K562 (cell line): ENCODE results near the gene CMAS. TPM values are rescaled to one million over a fixed set of nuclear protein-coding genes. Genes with fewer than 3 reads are reported as not detected.

ENCODE experiments used
- ATAC-seq: fragments of 200-7000 bp; cut with Tn5 transposase; 3 replicates; pipeline ENCODE4 v1.9.1; 2020; ENCODE audit warnings: moderate library complexity
- BruUV-seq: library from RNA; stranded (reverse); fragments of 400-500 nt; replicated peaks from 2 replicates; lab custom pipeline; 2021; lab: Mats Ljungman, UMichigan
- CTCF ChIA-PET: fragments of 300-600 bp; formaldehyde crosslinking; extraction: SDS; loops from one replicate; lab custom pipeline; 2021; ENCODE audit warnings: low intra/inter-chr PET ratio; lab: Yijun Ruan, JAX
- POLR2A ChIA-PET: fragments of 300-600, 350-650 bp; sonication (Branson Sonifier 250); formaldehyde crosslinking; extraction: SDS; loops from one replicate; lab custom pipeline; 2021; ENCODE audit warnings: antibody characterized with exemption, inconsistent platforms; lab: Yijun Ruan, JAX
- DNase-seq, 4 experiments: peaks; one replicate each; pipeline versions ENCODE4 v3.0.0 to v3.0.0-alpha.2; 2011 to 2018; ENCODE audit warnings: low spot score in 3 of 4, mixed read lengths in 3 of 4; ENCODE audit errors: extremely low read depth in 1 of 4
- FAIRE-seq: peaks from 2 replicates; lab custom pipeline; 2011; peaks lifted over from hg19 to GRCh38; lab: Jason Lieb, UNC
- H2AFZ ChIP-seq: 2 replicates; pipeline ENCODE4 v1.6.0; 2011; ENCODE audit warnings: low read depth, low read length, control low read depth, inconsistent platforms
- H3K27ac ChIP-seq: fragments of 200-600 bp; 3 replicates; pipeline ENCODE4 v1.8.0; 2011; ENCODE audit warnings: low read depth, mild to moderate bottlenecking, control low read depth, inconsistent platforms, low read length, moderate library complexity, mixed read lengths; ENCODE audit errors: extremely low read depth
- H3K27me3 ChIP-seq, 2 experiments: fragments of 300-600 bp in 1 of 2; 2 replicates in 1 of 2; 3 replicates in 1 of 2; pipeline versions ENCODE4 v1.6.0 to v1.8.0; 2011; ENCODE audit warnings: inconsistent platforms in 2 of 2, low read length in 2 of 2, mild to moderate bottlenecking in 1 of 2, mixed read lengths in 1 of 2, moderate library complexity in 1 of 2; ENCODE audit not compliant: control insufficient read depth in 2 of 2, insufficient read depth in 2 of 2
- H3K36me3 ChIP-seq: fragments of 300-600 bp; 3 replicates; pipeline ENCODE4 v1.8.0; 2011; ENCODE audit warnings: mild to moderate bottlenecking, low read length, inconsistent platforms; ENCODE audit not compliant: control insufficient read depth, insufficient read depth
- H3K4me1 ChIP-seq, 2 experiments: fragments of 200-600 bp in 1 of 2; replicated peaks in 1 of 2; 2 replicates in 1 of 2; 3 replicates in 1 of 2; pipeline versions ENCODE4 v1.5.1 to v1.8.0; 2011; ENCODE audit warnings: inconsistent platforms in 2 of 2, low read length in 2 of 2, mild to moderate bottlenecking in 1 of 2, mixed read lengths in 1 of 2, moderate library complexity in 1 of 2; ENCODE audit not compliant: control insufficient read depth in 2 of 2, insufficient read depth in 2 of 2
- H3K4me2 ChIP-seq: 2 replicates; pipeline ENCODE4 v1.6.1; 2011; ENCODE audit warnings: low read length, control low read depth, inconsistent platforms, mixed read lengths; ENCODE audit not compliant: insufficient read depth
- H3K4me3 ChIP-seq: fragments of 200-600 bp; sonication (generic), shearing (Covaris generic); 2 replicates; pipeline ENCODE4 v1.5.1; 2016; ENCODE audit warnings: control low read depth, inconsistent platforms
- H3K79me2 ChIP-seq: fragments of 200-600 bp; 3 replicates; pipeline ENCODE4 v1.8.0; 2011; ENCODE audit warnings: low read length, inconsistent platforms; ENCODE audit not compliant: control insufficient read depth, insufficient read depth
- H3K9ac ChIP-seq, 2 experiments: 2 replicates each; pipeline versions ENCODE4 v1.6.0 to v1.6.1; 2011; ENCODE audit warnings: low read depth in 2 of 2, low read length in 2 of 2, control low read depth in 1 of 2, inconsistent platforms in 1 of 2, mild to moderate bottlenecking in 1 of 2, mixed read lengths in 1 of 2; ENCODE audit not compliant: insufficient read depth in 1 of 2
- H3K9me1 ChIP-seq: one replicate; pipeline ENCODE4 v1.6.0; 2011; ENCODE audit warnings: inconsistent platforms, mild to moderate bottlenecking, low read length, moderate library complexity; ENCODE audit not compliant: control insufficient read depth, insufficient read depth
- H3K9me3 ChIP-seq: replicated peaks from 2 replicates; pipeline ENCODE4 v1.5.1; 2011; ENCODE audit warnings: low read depth, low read length, inconsistent platforms; ENCODE audit not compliant: control insufficient read depth, insufficient read depth
- H4K20me1 ChIP-seq: replicated peaks from 2 replicates; pipeline ENCODE4 v1.6.1; 2011; ENCODE audit warnings: low read length, inconsistent platforms, mixed read lengths; ENCODE audit not compliant: control insufficient read depth, insufficient read depth
- ATF7 ChIP-seq: fragments of 450-650 bp; IDR thresholded peaks from 2 replicates; pipeline ENCODE4 v1.7.1; 2014; ENCODE audit warnings: mild to moderate bottlenecking, moderate library complexity
- BCOR ChIP-seq: fragments of 450-650 bp; IDR thresholded peaks from 2 replicates; pipeline ENCODE4 v1.6.1; 2016
- BRF1 ChIP-seq: IDR thresholded peaks from 3 replicates; pipeline ENCODE4 v1.6.1; 2011; ENCODE audit warnings: borderline replicate concordance, mild to moderate bottlenecking; ENCODE audit not compliant: insufficient read length; ENCODE audit errors: extremely low read depth
- GATAD2B ChIP-seq: fragments of 450-650 bp; IDR thresholded peaks from 2 replicates; pipeline ENCODE4 v1.6.1; 2017; ENCODE audit warnings: mild to moderate bottlenecking, borderline replicate concordance
- KDM1A ChIP-seq, 2 experiments: fragments of 450-650 bp; IDR thresholded peaks; 2 replicates each; pipeline ENCODE4 v1.6.1; 2016; ENCODE audit warnings: mild to moderate bottlenecking in 2 of 2
- MYC ChIP-seq, 2 experiments: fragments of 250-450 bp in 1 of 2; sonication (Bioruptor Pico) in 1 of 2; IDR thresholded peaks; 2 replicates each; pipeline versions ENCODE4 v1.5.1 to v1.6.1; 2012 to 2021; ENCODE audit warnings: low read depth in 2 of 2, borderline replicate concordance in 1 of 2, improper control_type of control experiment in 1 of 2, low read length in 1 of 2, mild to moderate bottlenecking in 1 of 2, moderate library complexity in 1 of 2
- NBN ChIP-seq: fragments of 450-650 bp; IDR thresholded peaks from 2 replicates; pipeline ENCODE4 v1.6.1; 2016; ENCODE audit warnings: low read depth, mild to moderate bottlenecking
- NKRF ChIP-seq: fragments of 450-650 bp; IDR thresholded peaks from 2 replicates; pipeline ENCODE4 v1.6.1; 2016; ENCODE audit warnings: borderline replicate concordance
- RBM25 ChIP-seq: fragments of 200-400 bp; formaldehyde crosslinking; IDR thresholded peaks from 2 replicates; pipeline ENCODE4 v1.6.1; 2018; ENCODE audit warnings: low read length, low read depth, moderate library complexity; ENCODE audit not compliant: severe bottlenecking
- THAP12 ChIP-seq: fragments of 250-450 bp; sonication (Bioruptor Pico); IDR thresholded peaks from 2 replicates; pipeline ENCODE4 v1.9.0; 2021; ENCODE audit warnings: mild to moderate bottlenecking, inconsistent platforms
- ZBTB9 ChIP-seq: fragments of 450-650 bp; formaldehyde crosslinking; IDR thresholded peaks from 2 replicates; pipeline ENCODE4 v1.4.0; 2020; ENCODE audit warnings: mild to moderate bottlenecking, moderate library complexity
- ZC3H11A ChIP-seq: IDR thresholded peaks from 2 replicates; pipeline ENCODE4 v1.6.1; 2012; ENCODE audit warnings: low read depth, low read length, improper control_type of control experiment
- ZFP36 ChIP-seq: fragments of 150-350 bp; IDR thresholded peaks from 2 replicates; pipeline ENCODE4 v1.6.1; 2018; ENCODE audit warnings: low read length, low read depth; ENCODE audit not compliant: partially characterized antibody
- ZNF518B ChIP-seq: fragments of 250-450 bp; sonication (Bioruptor Pico); IDR thresholded peaks from 2 replicates; pipeline ENCODE4 v1.5.0; 2021; ENCODE audit warnings: mild to moderate bottlenecking, moderate library complexity
- WGBS: fragments of 100-300 bp; shearing (Covaris generic); methylation state at CpG from one replicate; pipeline ENCODE4 v1.1.6; 2016; ENCODE audit warnings: low coverage, mixed read lengths; ENCODE audit not compliant: insufficient coverage; ENCODE audit errors: missing lambda C conversion rate; 5-methylcytosine and 5-hydroxymethylcytosine counted together
- in situ Hi-C: fragments of 300-500 bp; cut with MboI; formaldehyde crosslinking; loops from 4 replicates; pipeline ENCODE4 v1.15.0; 2018; ENCODE audit warnings: inconsistent platforms, mixed read lengths
- intact Hi-C: fragments of 100-400 bp; cut with micrococcal nuclease; formaldehyde crosslinking; loops from 2 replicates; pipeline ENCODE4 v1.14.2; 2022
- polyA plus RNA-seq, 8 experiments: library from polyadenylated mRNA; depleted of rRNA in 4 of 8; stranded (reverse) in 5 of 8; unstranded in 3 of 8; fragments of >200 nt; fragmentation: Nextera tagmentation in 2 of 8; fragmentation: Illumina TruSeq in 1 of 8; extraction: Ambion mirVana in 2 of 8; extraction: Trizol in 1 of 8; gene quantifications; 2 replicates each; pipeline versions ENCODE4 v1.2.1 to v1.2.3, GENCODE V29; 2011 to 2014; ENCODE audit warnings: inconsistent platforms in 1 of 8, missing spikeins in 1 of 8
- total RNA-seq, 7 experiments: library from RNA; depleted of rRNA in 6 of 7; stranded (reverse); fragments of >200 nt in 6 of 7; fragmentation: Illumina TruSeq in 2 of 7; extraction: Trizol in 2 of 7; gene quantifications; 2 replicates each; pipeline versions ENCODE4 v1.2.1 to v1.2.3, GENCODE V29; 2011 to 2021; ENCODE audit warnings: low replicate concordance in 1 of 7

CMAS gene
- total and polyA plus RNA-seq, 9 of the 15 experiments (the other 6 are each of a cell fraction or from before 2014, with no cell fraction given), result 29.7 to 108 (median 65.3) TPM

GRCh38 chr12:22050078-22050477 is 4.1 kb downstream of the CMAS start:
- H3K4me1 ChIP-seq, result peaks cover 7 to 38% of the 10 kb centered on the region in 2 experiments; a peak in 4 of 5 replicates
- H3K79me2 ChIP-seq, result peaks cover 85% of the 10 kb centered on the region
- TF ChIP-seq MYC (IDR thresholded peaks at IDR 0.05; ENCODE audit: low read depth, low read length) (no peak), MYC (CRISPR knock-in tag; IDR thresholded peaks at IDR 0.05; ENCODE audit: borderline replicate concordance, low read depth) (no peak), ZBTB9 (CRISPR knock-in tag) (no peak), ZNF518B (no peak), KDM1A (IDR thresholded peaks at IDR 0.05) (peak; percentile 34 to 57; a peak in 3 of 4 replicates), NKRF (no peak), ZC3H11A (no peak), NBN (no peak), BRF1 (no peak), ATF7 (no peak), THAP12 (CRISPR knock-in tag) (no peak), GATAD2B (no peak), BCOR (peak; percentile 70), ZFP36 (peak; percentile 61), RBM25 (peak; percentile 86)

More at GRCh38 chr12:22050078-22050477, 4.1 kb downstream of the CMAS start:
- H3K27me3 ChIP-seq, result no peaks in the 10 kb centered on the region
- in situ Hi-C loops, result no loop called here
- no peaks in the 10 kb centered on the region for H3K9me3 ChIP-seq
- no TSS peak for BruUV-seq
- H3K9ac ChIP-seq, result peak overlapping the region in 1 of 2 experiments; percentile 41; a peak in 1 of 4 replicates
- ATAC-seq, result no peak
- H2AFZ ChIP-seq, result no peak overlapping the region
- no peak for DNase-seq
- WGBS, result 15% methylated on average over 4 of the region's 4 CpGs
- CTCF ChIA-PET, result no interaction called here
- no peaks in the 10 kb centered on the region for H4K20me1 ChIP-seq
- intact Hi-C loops, result no loop called here
- FAIRE-seq, result no peak
- POLR2A ChIA-PET, result no interaction called here
- no peaks in the 10 kb centered on the region for H3K9me1 ChIP-seq
- peaks cover 49% of the 10 kb centered on the region for H3K36me3 ChIP-seq
- peak overlapping the region; percentile 53 for H3K4me2 ChIP-seq
- no peak overlapping the region for H3K4me3 ChIP-seq
- peak overlapping the region; percentile 41; the same call in 2 of the 3 replicates for H3K27ac ChIP-seq
